WERI-Rb-1 (cell line): ENCODE data around the gene DCAF17.

Experiments
- DNase-seq: peaks from one replicate; pipeline ENCODE4 v3.0.0-alpha.2; 2020
- H3K27ac ChIP-seq: fragments of 250-450 bp; sonication (Bioruptor Pico); 2 replicates; pipeline ENCODE4 v1.5.1; 2020; ENCODE audit warnings: mild to moderate bottlenecking, moderate library complexity
- H3K27me3 ChIP-seq: fragments of 250-450 bp; sonication (Bioruptor Pico); 2 replicates; pipeline ENCODE4 v1.5.1; 2021; ENCODE audit warnings: mild to moderate bottlenecking, low read depth, moderate library complexity; ENCODE audit not compliant: insufficient read depth, severe bottlenecking
- H3K36me3 ChIP-seq: fragments of 250-450 bp; sonication (Bioruptor Pico); 2 replicates; pipeline ENCODE4 v1.5.1; 2020; ENCODE audit warnings: mild to moderate bottlenecking, moderate library complexity
- H3K4me3 ChIP-seq: 2 replicates; pipeline ENCODE4 v1.5.1; 2011; ENCODE audit warnings: low read depth, mild to moderate bottlenecking, control low read depth, low read length
- H3K9me3 ChIP-seq: fragments of 250-450 bp; sonication (Bioruptor Pico); 2 replicates; pipeline ENCODE4 v1.5.1; 2021; ENCODE audit warnings: mild to moderate bottlenecking, moderate library complexity; ENCODE audit not compliant: severe bottlenecking
- CTCF ChIP-seq: IDR thresholded peaks from 2 replicates; pipeline ENCODE4 v1.5.1; 2011; ENCODE audit warnings: low read depth, mild to moderate bottlenecking, control low read depth, inconsistent platforms, low read length

Gene DCAF17

GRCh38 chr2:171505374-171505773 lies 71.3 kb downstream of the DCAF17 start:
- no peak for TF ChIP-seq CTCF
- Histone ChIP-seq H3K9me3 (no peaks in the 10 kb centered on the region), H3K4me3 (no peak overlapping the region), H3K27me3 (no peaks in the 10 kb centered on the region), H3K27ac (no peak overlapping the region), H3K36me3 (no peaks in the 10 kb centered on the region)
- no peak for DNase-seq

DNA sequence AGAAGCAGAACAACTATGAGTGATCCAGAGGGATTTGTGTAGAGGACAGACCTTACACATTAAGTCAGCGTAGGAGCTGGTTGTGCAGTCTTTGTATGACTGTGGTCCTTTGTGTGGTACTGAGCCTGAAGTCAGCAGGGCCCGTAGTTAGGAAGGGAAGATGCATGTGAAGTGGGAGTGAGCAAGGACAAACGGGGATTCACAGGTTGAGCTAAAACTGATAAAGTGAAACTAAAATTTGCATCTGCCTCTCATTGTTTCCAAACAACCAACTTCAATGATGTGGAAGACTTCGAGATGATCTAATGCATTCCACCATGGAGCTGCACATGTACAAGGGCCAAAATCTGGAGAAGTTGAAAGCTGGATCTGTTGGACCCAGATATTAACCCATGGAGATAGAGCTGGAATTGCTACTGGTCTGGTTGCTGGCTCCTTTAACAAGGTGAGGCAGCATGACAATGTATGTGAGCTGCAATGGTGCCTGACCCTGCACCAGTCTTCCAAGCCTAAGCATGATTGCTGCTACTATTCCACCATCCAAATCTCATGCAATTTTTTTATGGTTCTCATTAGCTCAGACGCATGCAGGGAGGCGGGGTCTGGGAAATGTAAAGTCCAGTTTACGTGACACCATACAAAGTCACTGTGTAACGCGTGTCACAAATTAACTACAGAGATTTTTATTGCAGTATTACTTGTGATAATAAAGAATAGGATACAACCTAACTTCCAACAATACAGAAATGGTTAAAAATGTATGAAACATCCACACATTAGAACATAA lies 76.1 kb downstream of the DCAF17 start:
- Histone ChIP-seq H3K27me3 (no peaks in the 10 kb centered on the region), H3K4me3 (no peak overlapping the region), H3K36me3 (no peaks in the 10 kb centered on the region), H3K27ac (no peak overlapping the region), H3K9me3 (no peaks in the 10 kb centered on the region)
- no peak for DNase-seq
- no peak for TF ChIP-seq CTCF

DNA sequence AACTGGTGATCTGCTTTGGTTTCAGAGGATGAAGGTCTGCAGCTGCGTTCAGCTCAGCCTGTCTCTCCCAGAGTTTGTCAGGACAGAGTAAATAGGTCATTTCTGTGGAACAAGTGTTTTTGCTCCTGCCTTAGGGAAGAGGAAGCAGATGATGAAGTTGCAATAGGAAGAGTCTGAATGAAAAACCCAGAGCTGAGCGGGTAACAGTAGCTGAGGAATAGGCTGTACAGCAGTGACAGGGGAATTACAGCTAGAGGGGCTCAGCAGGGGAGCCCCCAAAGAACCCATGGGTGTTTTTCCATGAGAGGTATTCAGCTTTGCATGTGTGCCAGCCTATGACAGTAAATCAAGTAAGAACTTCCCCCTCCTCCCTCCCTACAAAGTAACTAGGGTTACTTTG lies 78.0 kb downstream of the DCAF17 start:
- Histone ChIP-seq H3K27ac (no peak overlapping the region), H3K4me3 (no peak overlapping the region), H3K9me3 (no peaks in the 10 kb centered on the region), H3K27me3 (no peaks in the 10 kb centered on the region), H3K36me3 (no peaks in the 10 kb centered on the region)
- no peak for TF ChIP-seq CTCF
- DNase-seq = no peak

DNA sequence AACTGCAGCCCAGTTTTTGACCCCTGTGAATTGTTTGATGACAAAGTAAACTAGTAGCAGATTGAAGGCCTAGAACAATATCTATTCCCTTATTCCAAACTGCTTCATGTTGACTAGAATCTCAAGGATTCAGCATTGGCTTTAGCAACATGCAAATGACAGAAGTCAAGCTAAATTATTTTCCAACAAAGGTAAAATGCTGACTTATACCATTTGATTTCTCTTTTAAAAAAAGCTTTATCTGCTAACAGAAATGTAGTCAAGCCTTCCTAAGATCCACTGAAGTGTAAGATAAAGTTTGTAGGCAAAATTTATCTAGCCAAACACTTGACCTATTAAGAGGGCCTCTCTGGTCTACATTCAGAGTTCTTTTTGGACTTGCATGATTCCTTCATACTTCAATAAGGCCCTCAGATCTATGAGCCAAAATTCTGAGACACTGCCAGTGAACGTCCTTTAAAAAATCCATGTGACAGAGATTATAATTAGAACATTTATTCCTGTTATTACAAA lies 78.7 kb downstream of the DCAF17 start:
- Histone ChIP-seq H3K27me3 (no peaks in the 10 kb centered on the region), H3K4me3 (no peak overlapping the region), H3K27ac (no peak overlapping the region), H3K36me3 (no peaks in the 10 kb centered on the region), H3K9me3 (no peaks in the 10 kb centered on the region)
- DNase-seq = no peak
- no peak for TF ChIP-seq CTCF

DNA sequence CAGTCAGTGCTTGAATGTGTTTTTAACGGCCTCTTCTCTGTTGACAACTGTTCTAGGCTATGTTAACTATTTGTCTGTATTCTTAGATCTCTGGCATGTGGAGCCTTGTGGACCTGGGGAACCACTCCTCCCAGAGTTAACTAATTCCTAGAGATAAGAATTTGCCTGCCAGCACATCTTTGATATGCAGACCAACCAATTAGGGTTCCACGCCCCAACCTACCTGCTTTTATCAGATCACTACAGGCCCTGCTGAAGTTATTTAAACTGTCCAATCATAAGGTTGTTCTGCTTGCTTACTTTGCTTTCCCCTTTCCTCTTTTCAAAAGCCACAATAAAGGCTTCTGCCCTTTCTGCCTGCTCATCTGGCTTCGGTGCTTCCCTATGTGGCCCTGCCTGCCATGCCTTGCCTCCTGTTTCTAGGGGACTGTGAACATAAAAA lies 79.7 kb downstream of the DCAF17 start:
- no peaks in the 10 kb centered on the region for H3K27me3 ChIP-seq
- no peak overlapping the region for H3K27ac ChIP-seq
- DNase-seq = no peak
- no peaks in the 10 kb centered on the region for H3K9me3 ChIP-seq
- H3K4me3 ChIP-seq = no peak overlapping the region
- no peak for TF ChIP-seq CTCF
- H3K36me3 ChIP-seq = no peaks in the 10 kb centered on the region
